Measurements from ENCODE around the gene CCDC57. TPM values are rescaled to one million over a fixed set of nuclear protein-coding genes. Genes with fewer than 3 reads are reported as not detected.

The CCDC57 gene
- total RNA-seq, 4 donors from 2014 or later = 23.5 to 87.5 (median 48.3) TPM

DNA sequence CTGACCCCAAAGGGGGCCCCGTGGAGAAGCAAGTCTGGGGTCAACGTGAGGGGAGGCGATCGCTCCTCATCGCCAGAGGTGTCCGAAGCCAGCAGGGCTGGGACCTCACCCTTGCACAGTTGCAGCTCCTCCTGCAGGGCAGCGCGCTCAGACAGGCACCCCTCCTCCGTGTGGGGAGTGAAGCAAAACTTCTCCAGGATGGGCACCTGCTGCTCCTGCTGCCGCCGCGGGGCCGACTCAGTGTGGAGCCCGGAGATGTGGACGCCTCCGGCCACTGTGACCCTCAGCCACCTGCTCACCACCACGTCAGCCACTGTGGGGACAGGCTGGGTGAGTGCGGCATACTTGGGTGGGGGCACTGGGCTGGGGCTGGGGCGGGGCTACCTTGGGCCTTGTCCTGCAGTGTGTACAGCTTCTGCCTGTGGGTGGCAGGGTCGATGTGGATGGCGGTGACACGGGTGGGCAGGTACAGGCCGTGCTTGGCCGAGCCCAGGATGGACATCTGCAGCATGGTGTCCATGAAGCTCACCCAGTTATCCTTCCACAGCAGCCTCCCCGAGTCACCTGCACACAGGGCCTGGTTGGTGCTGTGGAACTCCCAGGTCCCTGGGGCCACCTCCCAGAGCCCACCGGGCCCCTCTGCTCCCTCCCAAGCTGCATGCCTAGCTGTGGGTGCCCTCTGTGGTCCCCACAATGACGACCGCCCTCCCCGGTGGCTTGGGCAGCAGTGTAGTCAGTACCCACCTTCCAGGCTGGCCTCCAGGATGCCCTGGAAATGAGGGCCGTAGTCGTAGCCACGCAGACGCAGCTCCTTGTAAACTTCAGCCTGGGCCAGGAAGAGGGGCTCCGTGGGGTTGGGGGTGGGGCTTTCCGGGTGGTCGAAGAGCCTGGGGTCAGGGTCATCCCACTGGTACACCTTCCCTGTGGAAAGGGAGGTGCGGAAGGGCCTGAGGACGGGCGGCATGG lies 125.4 kb downstream of the CCDC57 start:
- in situ Hi-C loops (cut with MboI; ENCODE audit: low pct_ligation_motif_present in 1 of 4, low pct_unique_long_range_greater_than_20kb in 1 of 4, low sequenced_read_pairs in 3 of 4) = no loop called here
- Histone ChIP-seq H3K4me3 (no peak overlapping the region), H3K4me1 (no peaks in the 10 kb centered on the region), H3K27me3 (no peaks in the 10 kb centered on the region), H3K36me3 (peaks cover 0 to 97% (median 32%) of the 10 kb centered on the region in 4 donors), H3K9me3 (no peaks in the 10 kb centered on the region), H3K27ac (no peak overlapping the region)
- WGBS, 2 donors (ENCODE audit: low coverage in 1 of 2) = 90% methylated on average over 38 of the region's 39 CpGs; no CpG with 5 or more reads in 1 of the 2 donors
- intact Hi-C loops (cut with DNase I; ENCODE audit: low total_unique reads) = no loop called here
- TF ChIP-seq POLR2A (IDR thresholded peaks at IDR 0.05) (no peak), POLR2AphosphoS5 (IDR thresholded peaks at IDR 0.05) (no peak), EP300 (IDR thresholded peaks at IDR 0.05; ENCODE audit: low read depth) (no peak)
- TF ChIP-seq, protein P1, sequence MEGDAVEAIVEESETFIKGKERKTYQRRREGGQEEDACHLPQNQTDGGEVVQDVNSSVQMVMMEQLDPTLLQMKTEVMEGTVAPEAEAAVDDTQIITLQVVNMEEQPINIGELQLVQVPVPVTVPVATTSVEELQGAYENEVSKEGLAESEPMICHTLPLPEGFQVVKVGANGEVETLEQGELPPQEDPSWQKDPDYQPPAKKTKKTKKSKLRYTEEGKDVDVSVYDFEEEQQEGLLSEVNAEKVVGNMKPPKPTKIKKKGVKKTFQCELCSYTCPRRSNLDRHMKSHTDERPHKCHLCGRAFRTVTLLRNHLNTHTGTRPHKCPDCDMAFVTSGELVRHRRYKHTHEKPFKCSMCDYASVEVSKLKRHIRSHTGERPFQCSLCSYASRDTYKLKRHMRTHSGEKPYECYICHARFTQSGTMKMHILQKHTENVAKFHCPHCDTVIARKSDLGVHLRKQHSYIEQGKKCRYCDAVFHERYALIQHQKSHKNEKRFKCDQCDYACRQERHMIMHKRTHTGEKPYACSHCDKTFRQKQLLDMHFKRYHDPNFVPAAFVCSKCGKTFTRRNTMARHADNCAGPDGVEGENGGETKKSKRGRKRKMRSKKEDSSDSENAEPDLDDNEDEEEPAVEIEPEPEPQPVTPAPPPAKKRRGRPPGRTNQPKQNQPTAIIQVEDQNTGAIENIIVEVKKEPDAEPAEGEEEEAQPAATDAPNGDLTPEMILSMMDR (IDR thresholded peaks at IDR 0.05) = no peak
- no peak for DNase-seq

DNA sequence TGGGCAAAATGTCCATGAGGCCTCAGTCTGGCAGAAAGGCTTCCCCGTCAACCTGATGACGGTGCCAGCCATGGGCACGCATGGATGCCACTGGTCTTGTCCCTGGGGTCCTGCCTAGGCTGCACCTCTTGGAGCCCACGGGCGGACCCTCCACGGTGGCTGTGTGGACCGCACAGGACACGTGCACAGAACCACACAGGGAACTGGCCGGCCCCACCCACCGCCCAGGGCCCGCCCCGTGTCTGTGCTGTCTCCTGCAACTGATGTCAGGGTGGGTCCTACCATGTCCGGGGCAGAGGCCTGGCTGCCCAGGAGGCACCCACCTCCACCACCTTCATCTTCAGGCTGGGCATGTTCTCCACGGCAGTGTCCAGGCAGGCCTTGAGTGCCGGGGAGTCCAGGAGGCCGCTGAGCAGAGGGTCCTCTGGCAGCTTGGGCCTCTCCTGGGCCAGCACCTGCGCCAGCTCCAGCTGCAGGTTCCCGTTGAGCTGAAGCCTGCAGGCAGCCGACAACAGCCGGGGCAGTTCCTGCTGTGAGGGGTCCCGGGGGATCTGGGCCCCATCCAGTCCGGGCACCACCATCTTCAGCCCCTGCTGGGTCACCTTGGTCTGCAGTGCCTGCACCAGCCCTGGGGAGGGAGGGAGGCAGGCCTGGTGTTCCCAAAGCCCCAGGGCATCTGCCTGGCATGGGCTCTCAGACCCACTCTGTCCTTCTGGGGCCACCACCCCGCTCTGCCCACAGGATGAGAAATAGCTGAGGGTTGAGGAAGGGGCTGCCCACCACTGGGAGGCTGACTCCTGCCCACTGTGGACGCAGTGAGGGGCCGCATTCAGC lies 126.5 kb downstream of the CCDC57 start:
- H3K4me3 ChIP-seq = no peak overlapping the region
- intact Hi-C loops (cut with DNase I; ENCODE audit: low total_unique reads) = no loop called here
- H3K4me1 ChIP-seq = no peaks in the 10 kb centered on the region
- TF ChIP-seq POLR2A (IDR thresholded peaks at IDR 0.05) (no peak), EP300 (IDR thresholded peaks at IDR 0.05; ENCODE audit: low read depth) (no peak), POLR2AphosphoS5 (IDR thresholded peaks at IDR 0.05) (no peak)
- TF ChIP-seq, protein P1 (IDR thresholded peaks at IDR 0.05) = no peak
- in situ Hi-C loops (cut with MboI; ENCODE audit: low pct_ligation_motif_present in 1 of 4, low pct_unique_long_range_greater_than_20kb in 1 of 4, low sequenced_read_pairs in 3 of 4) = no loop called here
- H3K27ac ChIP-seq = no peak overlapping the region
- H3K36me3 ChIP-seq = peaks cover 0 to 95% (median 30%) of the 10 kb centered on the region in 4 donors
- DNase-seq = no peak
- no peaks in the 10 kb centered on the region for H3K9me3 ChIP-seq
- H3K27me3 ChIP-seq = no peaks in the 10 kb centered on the region
- 88% methylated on average over 15 of the region's 25 CpGs; no CpG with 5 or more reads in 1 of the 2 donors for WGBS, 2 donors (ENCODE audit: low coverage in 1 of 2)

DNA sequence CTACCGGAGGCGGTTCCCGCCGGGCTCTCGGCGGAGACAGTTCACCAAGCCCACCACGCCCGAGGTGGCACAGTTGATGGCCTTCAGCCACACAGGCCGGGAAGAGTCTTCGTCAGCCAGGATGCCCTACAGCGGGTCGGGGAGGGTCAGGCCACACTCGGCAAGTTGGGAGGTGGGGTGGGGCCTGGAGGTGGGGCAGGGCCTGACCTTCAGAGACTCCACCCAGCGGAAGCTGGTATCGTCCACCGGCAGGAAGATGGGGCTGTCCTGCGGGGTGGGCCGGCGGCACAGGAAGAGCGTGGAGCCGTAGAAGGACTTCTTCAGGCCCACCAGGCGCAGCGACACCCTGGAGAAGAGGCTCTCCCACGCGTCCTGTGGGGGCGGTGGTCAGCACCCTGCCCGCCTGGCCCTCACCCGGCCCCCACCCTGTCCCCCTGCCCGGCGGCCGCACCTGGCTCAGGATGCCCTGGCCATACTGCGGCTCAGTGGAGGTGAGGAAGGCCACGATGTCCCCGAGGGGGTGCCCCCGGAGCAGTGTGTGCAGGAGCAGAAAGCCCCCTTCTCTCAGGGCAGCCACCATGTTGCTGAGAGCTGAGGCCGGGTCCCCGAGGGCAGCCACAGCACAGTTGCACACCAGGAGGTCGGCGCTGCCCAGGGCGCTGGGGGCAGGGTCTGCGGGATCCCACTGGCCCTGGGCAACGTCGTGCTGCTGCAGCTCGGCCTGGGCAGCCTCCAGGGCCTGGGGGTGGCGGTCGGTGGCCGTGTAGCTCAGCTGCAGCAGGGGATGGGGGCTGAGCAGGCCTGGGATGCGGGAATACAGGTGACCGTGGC lies 127.4 kb downstream of the CCDC57 start:
- peaks cover 0 to 86% (median 27%) of the 10 kb centered on the region in 4 donors for H3K36me3 ChIP-seq
- H3K9me3 ChIP-seq = no peaks in the 10 kb centered on the region
- H3K27me3 ChIP-seq = no peaks in the 10 kb centered on the region
- in situ Hi-C loops (cut with MboI; ENCODE audit: low pct_ligation_motif_present in 1 of 4, low pct_unique_long_range_greater_than_20kb in 1 of 4, low sequenced_read_pairs in 3 of 4) (no loop called here), intact Hi-C loops (cut with DNase I; ENCODE audit: low total_unique reads) (no loop called here)
- H3K4me3 ChIP-seq = no peak overlapping the region
- no peak for DNase-seq
- WGBS, 2 donors (ENCODE audit: low coverage in 1 of 2) = 89 to 93% methylated on average over 6 to 39 of the region's 49 CpGs
- TF ChIP-seq POLR2A (IDR thresholded peaks at IDR 0.05) = no peak
- H3K4me1 ChIP-seq = no peaks in the 10 kb centered on the region
- H3K27ac ChIP-seq = no peak overlapping the region

DNA sequence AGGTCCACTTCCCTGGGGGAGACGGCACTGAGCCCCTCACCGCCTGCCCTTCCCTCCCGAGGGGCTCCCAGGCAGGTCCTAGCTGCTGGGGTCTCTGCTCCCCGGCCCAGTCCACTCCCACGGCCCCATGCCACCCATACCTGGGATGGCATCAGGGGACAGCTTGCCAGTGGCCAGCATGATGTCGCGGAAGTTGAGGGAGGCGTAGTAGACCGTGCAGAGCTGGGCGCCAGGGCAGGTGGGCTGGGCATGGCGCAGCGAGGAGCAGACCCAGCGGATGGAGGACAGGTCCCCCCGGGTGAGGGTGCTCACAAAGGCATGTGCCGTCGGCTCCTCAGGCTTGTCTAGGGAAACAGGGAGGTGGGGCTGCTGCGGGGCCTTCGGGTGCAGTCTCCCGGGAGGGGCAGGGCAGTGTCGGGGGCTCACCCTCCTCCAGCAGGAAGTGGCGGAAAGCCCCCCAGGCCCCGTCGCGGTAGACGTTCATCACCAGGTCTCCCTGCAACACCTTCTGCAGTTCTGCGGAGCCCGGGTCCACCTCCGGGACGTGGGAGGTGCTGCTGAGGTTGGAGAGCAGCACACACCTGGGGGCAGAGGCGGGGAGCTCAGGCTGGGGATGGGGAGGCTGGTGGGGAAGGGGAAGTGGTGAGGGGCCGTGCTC lies 128.1 kb downstream of the CCDC57 start:
- no peak overlapping the region for H3K4me3 ChIP-seq

More for the DNA sequence above, 128.1 kb downstream of the CCDC57 start:
- no peak for DNase-seq
- in situ Hi-C loops (cut with MboI; ENCODE audit: low pct_ligation_motif_present in 1 of 4, low pct_unique_long_range_greater_than_20kb in 1 of 4, low sequenced_read_pairs in 3 of 4) = no loop called here
- Histone ChIP-seq H3K4me1 (no peaks in the 10 kb centered on the region), H3K27ac (no peak overlapping the region), H3K36me3 (peaks cover 0 to 79% (median 25%) of the 10 kb centered on the region in 4 donors), H3K27me3 (no peaks in the 10 kb centered on the region), H3K9me3 (no peaks in the 10 kb centered on the region)
- 89% methylated on average over 31 of the region's 31 CpGs; no CpG with 5 or more reads in 1 of the 2 donors for WGBS, 2 donors (ENCODE audit: low coverage in 1 of 2)
- intact Hi-C loops (cut with DNase I; ENCODE audit: low total_unique reads) = no loop called here
- TF ChIP-seq, protein P1 (IDR thresholded peaks at IDR 0.05) = no peak
- TF ChIP-seq POLR2AphosphoS5 (IDR thresholded peaks at IDR 0.05) (no peak), POLR2A (IDR thresholded peaks at IDR 0.05) (no peak), EP300 (IDR thresholded peaks at IDR 0.05; ENCODE audit: low read depth) (no peak)

Data from transverse colon (tissue), 4 donors.